H1 (cell line): ENCODE results near the gene TNRC6A. TPM values are rescaled to one million over a fixed set of nuclear protein-coding genes. Genes with fewer than 3 reads are reported as not detected.
"Not testable (repeated sequence)": the region's sequence is repeated elsewhere in the genome, so short reads cannot be mapped to it uniquely, and the experiment has no call there.

Source experiments
- CTCF ChIA-PET: fragments of 300-600 bp; sonication (Branson Sonifier 250); formaldehyde crosslinking; loops from one replicate; lab custom pipeline; 2021; ENCODE audit not compliant: partially characterized antibody; lab: Charles Lee
- POLR2A ChIA-PET: fragments of 300-600 bp; sonication (Branson Sonifier 250); formaldehyde crosslinking; loops from one replicate; lab custom pipeline; 2021; ENCODE audit warnings: inconsistent platforms; ENCODE audit not compliant: partially characterized antibody; lab: Charles Lee
- DNase-seq, 2 experiments: peaks; one replicate each; pipeline versions ENCODE4 v3.0.0 to v3.0.0-alpha.2; 2010 to 2022; ENCODE audit warnings: low spot score in 2 of 2, low read depth in 1 of 2, mixed read lengths in 1 of 2
- FAIRE-seq: peaks from 2 replicates; lab custom pipeline; 2011; peaks lifted over from hg19 to GRCh38; lab: Jason Lieb, UNC
- H2AFZ ChIP-seq: 2 replicates; pipeline ENCODE4 v1.8.1; 2012; ENCODE audit warnings: low read length, inconsistent platforms
- H2AK5ac ChIP-seq: 2 replicates; pipeline ENCODE4 v1.6.1; 2013; ENCODE audit warnings: low read depth, low read length
- H2BK120ac ChIP-seq: replicated peaks from 2 replicates; pipeline ENCODE3; 2013; ENCODE audit warnings: low read depth, low read length, inconsistent platforms
- H2BK12ac ChIP-seq: 2 replicates; pipeline ENCODE4 v1.6.1; 2013; ENCODE audit warnings: low read depth, low read length
- H2BK15ac ChIP-seq: 2 replicates; pipeline ENCODE4 v1.6.1; 2013; ENCODE audit warnings: low read length
- H2BK20ac ChIP-seq: 2 replicates; pipeline ENCODE4 v1.6.1; 2013; ENCODE audit warnings: low read length
- H2BK5ac ChIP-seq: 2 replicates; pipeline ENCODE4 v1.6.1; 2013; ENCODE audit warnings: low read depth, low read length
- H3K14ac ChIP-seq: 2 replicates; pipeline ENCODE4 v1.6.1; 2013; ENCODE audit warnings: inconsistent platforms; ENCODE audit not compliant: insufficient read length
- H3K18ac ChIP-seq: 2 replicates; pipeline ENCODE4 v1.6.1; 2013; ENCODE audit warnings: low read length; ENCODE audit errors: extremely low read depth
- H3K23ac ChIP-seq: 2 replicates; pipeline ENCODE4 v1.6.1; 2013; ENCODE audit warnings: inconsistent platforms; ENCODE audit not compliant: insufficient read length
- H3K23me2 ChIP-seq: 2 replicates; pipeline ENCODE4 v1.6.1; 2013; ENCODE audit warnings: low read depth, low read length
- H3K27ac ChIP-seq: 2 replicates; pipeline ENCODE4 v1.6.1; 2011; ENCODE audit warnings: low read depth, low read length, inconsistent platforms
- H3K27me3 ChIP-seq, 4 experiments: replicated peaks in 1 of 4; 1 replicate in 1 of 4; 2 replicates in 3 of 4; pipeline versions ENCODE4 v1.6.1 to v1.8.1; 2011 to 2013; ENCODE audit warnings: low read length in 3 of 4, mild to moderate bottlenecking in 3 of 4, inconsistent platforms in 2 of 4, mixed read lengths in 2 of 4, moderate library complexity in 1 of 4; ENCODE audit not compliant: control insufficient read depth in 3 of 4, insufficient read depth in 3 of 4; ENCODE audit errors: extremely low read depth in 1 of 4
- H3K36me3 ChIP-seq, 4 experiments: 2 replicates each; pipeline versions ENCODE4 v1.6.1 to v1.8.1; 2011 to 2013; ENCODE audit warnings: mild to moderate bottlenecking in 4 of 4, low read length in 3 of 4, moderate library complexity in 2 of 4, control low read depth in 1 of 4, inconsistent platforms in 1 of 4; ENCODE audit not compliant: insufficient read depth in 4 of 4, control insufficient read depth in 2 of 4
- H3K4ac ChIP-seq: replicated peaks from 2 replicates; pipeline ENCODE3; 2013; ENCODE audit warnings: low read length, low read depth, mixed read lengths, inconsistent platforms; ENCODE audit not compliant: insufficient read length
- H3K4me1 ChIP-seq, 4 experiments: replicated peaks in 1 of 4; 1 replicate in 1 of 4; 2 replicates in 3 of 4; pipeline versions ENCODE4 v1.6.1 to v1.8.1; 2011 to 2013; ENCODE audit warnings: low read length in 3 of 4, inconsistent platforms in 2 of 4, mixed read lengths in 1 of 4; ENCODE audit not compliant: insufficient read depth in 4 of 4, control insufficient read depth in 3 of 4
- H3K4me2 ChIP-seq, 2 experiments: 2 replicates each; pipeline versions ENCODE4 v1.6.1 to v1.8.1; 2011 to 2013; ENCODE audit warnings: low read depth in 2 of 2, low read length in 2 of 2, control low read depth in 1 of 2, inconsistent platforms in 1 of 2, mild to moderate bottlenecking in 1 of 2; ENCODE audit not compliant: insufficient read depth in 1 of 2
- H3K4me3 ChIP-seq, 4 experiments: fragments of 200-600, 300-600 bp in 1 of 4; sonication (generic), shearing (Covaris generic), sonication (Bioruptor Twin) in 1 of 4; 2 replicates each; pipeline versions ENCODE4 v1.5.1 to v1.8.1; 2011 to 2016; ENCODE audit warnings: low read length in 4 of 4, low read depth in 3 of 4, control low read depth in 2 of 4, inconsistent platforms in 2 of 4, mild to moderate bottlenecking in 2 of 4, mixed read lengths in 1 of 4, moderate library complexity in 1 of 4; ENCODE audit not compliant: insufficient read depth in 2 of 4; ENCODE audit errors: extremely low read depth in 1 of 4
- H3K56ac ChIP-seq: replicated peaks from 2 replicates; pipeline ENCODE3; 2013; ENCODE audit warnings: low read depth, mild to moderate bottlenecking, mixed read lengths, low read length, inconsistent platforms; ENCODE audit not compliant: insufficient read length
- H3K79me1 ChIP-seq: 2 replicates; pipeline ENCODE4 v1.6.1; 2013; ENCODE audit warnings: low read depth, low read length, control low read depth
- H3K79me2 ChIP-seq, 2 experiments: 2 replicates each; pipeline versions ENCODE4 v1.6.1 to v1.8.1; 2012 to 2013; ENCODE audit warnings: low read length in 2 of 2, mild to moderate bottlenecking in 2 of 2, inconsistent platforms in 1 of 2; ENCODE audit not compliant: insufficient read depth in 2 of 2, control insufficient read depth in 1 of 2
- H3K9ac ChIP-seq, 4 experiments: replicated peaks in 1 of 4; 1 replicate in 1 of 4; 2 replicates in 3 of 4; pipeline versions ENCODE4 v1.6.1 to v1.8.1; 2011 to 2013; ENCODE audit warnings: low read depth in 3 of 4, low read length in 3 of 4, control low read depth in 2 of 4, mild to moderate bottlenecking in 2 of 4, moderate library complexity in 2 of 4, inconsistent platforms in 1 of 4; ENCODE audit errors: extremely low read depth in 1 of 4
- H3K9me3 ChIP-seq, 2 experiments: 2 replicates each; pipeline versions ENCODE4 v1.6.1 to v1.8.1; 2012 to 2013; ENCODE audit warnings: mild to moderate bottlenecking in 2 of 2, moderate library complexity in 2 of 2, control low read depth in 1 of 2, inconsistent platforms in 1 of 2, low read depth in 1 of 2, low read length in 1 of 2, mixed read lengths in 1 of 2; ENCODE audit not compliant: insufficient read depth in 2 of 2
- H4K20me1 ChIP-seq, 2 experiments: replicated peaks in 1 of 2; 2 replicates each; pipeline versions ENCODE3 to v1.8.1; 2011 to 2013; ENCODE audit warnings: inconsistent platforms in 2 of 2, low read length in 2 of 2, mild to moderate bottlenecking in 1 of 2; ENCODE audit not compliant: insufficient read depth in 2 of 2, control insufficient read depth in 1 of 2
- H4K5ac ChIP-seq: 2 replicates; pipeline ENCODE4 v1.6.1; 2013; ENCODE audit warnings: low read length, low read depth, mixed read lengths, inconsistent platforms; ENCODE audit not compliant: insufficient read length
- H4K8ac ChIP-seq: 2 replicates; pipeline ENCODE4 v1.8.0; 2013; ENCODE audit warnings: mild to moderate bottlenecking, moderate library complexity, low read length, inconsistent platforms; ENCODE audit not compliant: insufficient read depth; ENCODE audit errors: extremely low read depth
- H4K91ac ChIP-seq: replicated peaks from 2 replicates; pipeline ENCODE3; 2013; ENCODE audit warnings: low read length, mixed read lengths, inconsistent platforms; ENCODE audit not compliant: insufficient read length
- WGBS, 2 experiments: shearing (Covaris generic) in 1 of 2; methylation state at CpG; one replicate each; pipeline versions ENCODE4 v1.1.6 to v1.1.7; 2013 to 2015; ENCODE audit warnings: low lambda C conversion rate in 2 of 2, mixed read lengths in 2 of 2, inconsistent platforms in 1 of 2, low coverage in 1 of 2, missing lambda C conversion rate in 1 of 2; ENCODE audit not compliant: insufficient replicate concordance in 2 of 2, insufficient coverage in 1 of 2, insufficient read length in 1 of 2; ENCODE audit errors: extremely low coverage in 1 of 2, missing lambda C conversion rate in 1 of 2; 5-methylcytosine and 5-hydroxymethylcytosine counted together
- polyA plus RNA-seq, 7 experiments: library from polyadenylated mRNA; depleted of rRNA in 3 of 7; stranded (reverse) in 5 of 7; unstranded in 2 of 7; fragments of >200 nt in 5 of 7; fragments of 200-250 nt in 2 of 7; gene quantifications; 1 replicate in 5 of 7; 2 replicates in 1 of 7; 4 replicates in 1 of 7; pipeline versions ENCODE4 v1.2.1 to v1.2.3, GENCODE V29; 2011 to 2013; ENCODE audit warnings: missing spikeins in 2 of 7, mixed read lengths in 2 of 7
- total RNA-seq: library from RNA; stranded (reverse); fragmentation: NEBNext Ultra II Directional; extraction: Animal tissue kit (Norgen Biotek cat#: 25700); gene quantifications from 2 replicates; pipeline ENCODE4 v1.2.1, GENCODE V29; 2021

Gene TNRC6A
- total and polyA plus RNA-seq, 2 of the 8 experiments (the other 6 are each of a cell fraction or from before 2014, with no cell fraction given): 67.6 to 103 TPM

DNA sequence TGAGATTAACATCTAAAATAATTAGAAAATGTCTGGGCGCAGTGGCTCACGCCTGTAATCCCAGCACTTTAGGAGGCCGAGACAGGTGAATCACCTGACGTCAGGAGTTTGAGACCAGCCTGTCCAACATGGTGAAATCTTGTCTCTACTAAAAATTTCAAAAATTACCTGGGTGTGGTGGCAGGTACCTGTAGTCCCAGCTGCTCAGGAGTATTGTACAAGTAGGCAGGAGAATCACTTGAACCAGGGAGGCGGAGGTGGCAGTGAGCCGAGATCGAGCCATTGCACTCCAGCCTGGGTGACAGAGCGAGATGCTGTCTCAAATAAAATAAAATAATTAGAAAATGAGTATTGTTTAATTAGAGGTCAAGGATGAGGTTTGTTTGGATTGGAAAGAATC is 13.2 kb downstream of the TNRC6A start:
- H2BK15ac ChIP-seq, H2BK120ac ChIP-seq, H3K14ac ChIP-seq, DNase-seq, H3K23ac ChIP-seq, H2BK20ac ChIP-seq, H3K79me1 ChIP-seq, H2AK5ac ChIP-seq, H3K9ac ChIP-seq, H3K4me3 ChIP-seq, H4K5ac ChIP-seq, H3K23me2 ChIP-seq, H4K91ac ChIP-seq, H3K9me3 ChIP-seq, H2BK12ac ChIP-seq, H3K56ac ChIP-seq, H3K4ac ChIP-seq, H4K8ac ChIP-seq, H3K27ac ChIP-seq, H3K18ac ChIP-seq, H2BK5ac ChIP-seq, H2AFZ ChIP-seq, FAIRE-seq, H3K27me3 ChIP-seq: not testable (repeated sequence)
- Histone ChIP-seq H3K4me2 (peak overlapping the region; percentile 20 to 21; a peak in 1 of 4 replicates), H3K79me2 (peaks cover 79 to 100% of the 10 kb centered on the region in 2 experiments), H3K36me3 (peaks cover 0 to 11% (median 2%) of the 10 kb centered on the region in 4 experiments; a peak in 4 of 8 replicates), H4K20me1 (peaks cover 44 to 52% of the 10 kb centered on the region in 2 experiments), H3K4me1 (peaks cover 0 to 40% (median 16%) of the 10 kb centered on the region in 4 experiments; a peak in 6 of 7 replicates)
- WGBS, 2 experiments: 90% methylated on average over 8 of the region's 8 CpGs; no CpG with 5 or more reads in 1 of the 2 experiments
- ChIA-PET CTCF (interaction anchor here (0.9 kb wide), 1 partner anchor 54 kb away, joined by 4 read pairs; no protein-coding TSS in a partner anchor), POLR2A (interaction anchor here (1.3 to 7.2 kb wide), 2 partner anchors 10 to 59 kb away, joined by 4 to 71 read pairs; no protein-coding TSS in a partner anchor)
